Measurements from ENCODE around the gene MAPRE3. TPM values are rescaled to one million over a fixed set of nuclear protein-coding genes. Genes with fewer than 3 reads are reported as not detected.

MAPRE3 gene
- total RNA-seq, 2 donors from 2014 or later: 3.2 to 4.4 TPM

DNA sequence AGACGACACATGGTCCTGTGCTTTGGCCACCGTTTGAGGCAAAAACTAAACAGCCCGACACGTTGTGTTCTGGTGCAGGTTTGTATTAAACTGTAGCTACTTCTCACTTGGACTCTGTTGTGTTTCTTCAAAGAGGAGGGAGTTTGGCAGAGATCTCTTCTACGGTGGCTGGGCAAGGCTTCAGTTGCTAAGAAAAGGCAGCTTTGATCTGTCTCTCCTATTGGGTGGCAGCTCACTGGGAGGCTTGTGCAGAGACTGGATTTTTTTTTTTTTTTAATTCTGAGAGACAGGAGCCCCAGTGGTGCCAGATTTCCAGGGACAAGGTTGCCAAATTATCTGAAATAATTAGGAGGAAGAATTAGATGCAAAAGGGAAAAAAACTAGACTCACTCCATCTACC, 20.2 kb upstream of the MAPRE3 start:
- H3K27ac Mint-ChIP-seq: no peak overlapping the region
- no peaks in the 10 kb centered on the region for H3K9me3 Mint-ChIP-seq
- Histone ChIP-seq H3K9me3 (ENCODE audit: control insufficient read depth, low read length) (no peaks in the 10 kb centered on the region), H3K9ac (ENCODE audit: extremely low read depth, low read length, poor library complexity, severe bottlenecking) (no peak overlapping the region), H3K36me3 (ENCODE audit: control insufficient read depth, insufficient read depth, low read length) (no peaks in the 10 kb centered on the region), H3K27ac (ENCODE audit: low read depth, low read length) (no peak overlapping the region), H3K4me1 (ENCODE audit: control insufficient read depth, insufficient read depth, low read length) (no peaks in the 10 kb centered on the region), H3K4me3 (ENCODE audit: low read length) (no peak overlapping the region), H3K27me3 (ENCODE audit: control insufficient read depth, insufficient read depth, low read length, poor library complexity, severe bottlenecking) (no peaks in the 10 kb centered on the region)
- TF ChIP-seq, protein P1, sequence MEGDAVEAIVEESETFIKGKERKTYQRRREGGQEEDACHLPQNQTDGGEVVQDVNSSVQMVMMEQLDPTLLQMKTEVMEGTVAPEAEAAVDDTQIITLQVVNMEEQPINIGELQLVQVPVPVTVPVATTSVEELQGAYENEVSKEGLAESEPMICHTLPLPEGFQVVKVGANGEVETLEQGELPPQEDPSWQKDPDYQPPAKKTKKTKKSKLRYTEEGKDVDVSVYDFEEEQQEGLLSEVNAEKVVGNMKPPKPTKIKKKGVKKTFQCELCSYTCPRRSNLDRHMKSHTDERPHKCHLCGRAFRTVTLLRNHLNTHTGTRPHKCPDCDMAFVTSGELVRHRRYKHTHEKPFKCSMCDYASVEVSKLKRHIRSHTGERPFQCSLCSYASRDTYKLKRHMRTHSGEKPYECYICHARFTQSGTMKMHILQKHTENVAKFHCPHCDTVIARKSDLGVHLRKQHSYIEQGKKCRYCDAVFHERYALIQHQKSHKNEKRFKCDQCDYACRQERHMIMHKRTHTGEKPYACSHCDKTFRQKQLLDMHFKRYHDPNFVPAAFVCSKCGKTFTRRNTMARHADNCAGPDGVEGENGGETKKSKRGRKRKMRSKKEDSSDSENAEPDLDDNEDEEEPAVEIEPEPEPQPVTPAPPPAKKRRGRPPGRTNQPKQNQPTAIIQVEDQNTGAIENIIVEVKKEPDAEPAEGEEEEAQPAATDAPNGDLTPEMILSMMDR (conservative IDR thresholded peaks at IDR 0.05): no peak
- no peaks in the 10 kb centered on the region for H3K36me3 Mint-ChIP-seq (ENCODE audit: low read depth)
- H3K4me1 Mint-ChIP-seq: no peaks in the 10 kb centered on the region
- WGBS, 2 experiments (ENCODE audit: insufficient coverage in 1 of 2, insufficient read length in 1 of 2): 86 to 93% methylated on average over 4 to 5 of the region's 5 CpGs
- DNase-seq: no peak
- H3K4me3 Mint-ChIP-seq: no peak overlapping the region
- H3K27me3 Mint-ChIP-seq (ENCODE audit: insufficient read depth): peaks cover 5% of the 10 kb centered on the region

DNA sequence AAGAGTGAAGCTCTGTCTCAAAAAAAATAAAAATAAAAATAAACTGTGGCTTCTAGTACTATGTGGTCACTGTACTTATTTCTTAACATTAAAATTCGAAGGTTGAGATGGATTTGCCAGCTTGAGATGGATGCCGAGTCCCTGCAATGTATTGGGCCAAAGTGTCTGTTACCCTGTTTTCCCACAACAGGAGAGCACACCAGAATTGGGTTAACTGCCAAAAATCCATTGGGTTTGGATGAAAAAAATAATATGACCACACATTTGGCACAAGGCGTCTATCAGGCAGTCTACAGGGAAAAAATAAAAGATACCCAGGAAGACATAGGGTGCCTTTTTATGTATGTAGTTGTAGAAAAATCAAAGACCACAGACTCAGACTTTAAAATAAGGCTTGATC, 19.2 kb upstream of the MAPRE3 start:
- peaks cover 8% of the 10 kb centered on the region for H3K27me3 Mint-ChIP-seq (ENCODE audit: insufficient read depth)
- no peak overlapping the region for H3K27ac Mint-ChIP-seq
- Histone ChIP-seq H3K4me3 (ENCODE audit: low read length) (no peak overlapping the region), H3K4me1 (ENCODE audit: control insufficient read depth, insufficient read depth, low read length) (no peaks in the 10 kb centered on the region), H3K27me3 (ENCODE audit: control insufficient read depth, insufficient read depth, low read length, poor library complexity, severe bottlenecking) (no peaks in the 10 kb centered on the region), H3K9me3 (ENCODE audit: control insufficient read depth, low read length) (no peaks in the 10 kb centered on the region), H3K27ac (ENCODE audit: low read depth, low read length) (peak overlapping the region; percentile 17), H3K36me3 (ENCODE audit: control insufficient read depth, insufficient read depth, low read length) (no peaks in the 10 kb centered on the region), H3K9ac (ENCODE audit: extremely low read depth, low read length, poor library complexity, severe bottlenecking) (no peak overlapping the region)
- H3K9me3 Mint-ChIP-seq: no peaks in the 10 kb centered on the region
- TF ChIP-seq, protein P1 (conservative IDR thresholded peaks at IDR 0.05): no peak
- no peaks in the 10 kb centered on the region for H3K4me1 Mint-ChIP-seq
- DNase-seq: no peak
- WGBS, 2 experiments (ENCODE audit: insufficient coverage in 1 of 2, insufficient read length in 1 of 2): 90 to 93% methylated on average over 3 of the region's 3 CpGs
- H3K4me3 Mint-ChIP-seq: no peak overlapping the region
- no peaks in the 10 kb centered on the region for H3K36me3 Mint-ChIP-seq (ENCODE audit: low read depth)

DNA sequence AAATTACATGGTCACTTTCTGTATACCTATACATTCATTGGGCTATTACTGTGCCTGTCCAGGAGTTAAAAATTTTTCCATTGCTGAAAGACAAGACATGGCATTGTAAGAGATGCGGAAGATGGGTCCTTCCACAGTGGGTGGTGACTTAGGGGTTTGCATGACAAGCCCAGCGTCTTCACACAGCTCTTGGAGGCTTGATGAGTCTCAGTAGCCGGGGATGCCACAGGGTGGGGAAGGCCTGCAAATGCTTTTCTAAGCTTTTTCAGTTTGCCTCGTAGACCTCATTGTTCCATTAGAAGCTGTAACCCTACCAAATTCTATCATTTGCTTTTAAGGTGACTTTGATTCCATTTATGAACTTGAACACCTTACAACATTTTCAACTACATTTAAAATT, 18.1 kb upstream of the MAPRE3 start:
- Mint-ChIP-seq H3K36me3 (ENCODE audit: low read depth) (no peaks in the 10 kb centered on the region), H3K4me3 (no peak overlapping the region), H3K27ac (no peak overlapping the region), H3K27me3 (ENCODE audit: insufficient read depth) (peaks cover 8% of the 10 kb centered on the region), H3K4me1 (no peaks in the 10 kb centered on the region), H3K9me3 (no peaks in the 10 kb centered on the region)
- DNase-seq: no peak
- Histone ChIP-seq H3K4me3 (ENCODE audit: low read length) (no peak overlapping the region), H3K9me3 (ENCODE audit: control insufficient read depth, low read length) (no peaks in the 10 kb centered on the region), H3K36me3 (ENCODE audit: control insufficient read depth, insufficient read depth, low read length) (no peaks in the 10 kb centered on the region), H3K27ac (ENCODE audit: low read depth, low read length) (no peak overlapping the region), H3K9ac (ENCODE audit: extremely low read depth, low read length, poor library complexity, severe bottlenecking) (no peak overlapping the region), H3K4me1 (ENCODE audit: control insufficient read depth, insufficient read depth, low read length) (no peaks in the 10 kb centered on the region), H3K27me3 (ENCODE audit: control insufficient read depth, insufficient read depth, low read length, poor library complexity, severe bottlenecking) (no peaks in the 10 kb centered on the region)
- WGBS, 2 experiments (ENCODE audit: insufficient coverage in 1 of 2, insufficient read length in 1 of 2): 54 to 72% methylated on average over 3 to 4 of the region's 4 CpGs
- TF ChIP-seq, protein P1 (conservative IDR thresholded peaks at IDR 0.05): no peak
